PC-9 (cell line): ENCODE measurements around the gene HPCA. TPM values are rescaled to one million over a fixed set of nuclear protein-coding genes. Genes with fewer than 3 reads are reported as not detected.

ENCODE experiments used
- BruUV-seq: library from RNA; stranded (reverse); fragments of 400-500 nt; replicated peaks from 2 replicates; lab custom pipeline; 2021; lab: Mats Ljungman, UMichigan
- CTCF ChIA-PET: fragments of 300-600 bp; sonication (Branson Sonifier 250); formaldehyde crosslinking; loops from one replicate; lab custom pipeline; 2022; ENCODE audit warnings: antibody characterized with exemption; lab: Charles Lee
- POLR2A ChIA-PET: fragments of 300-600 bp; sonication (Branson Sonifier 250); formaldehyde crosslinking; loops from one replicate; lab custom pipeline; 2022; ENCODE audit warnings: antibody characterized with exemption; ENCODE audit not compliant: unreplicated experiment; lab: Charles Lee
- DNase-seq, 2 experiments: peaks; one replicate each; pipeline versions ENCODE4 v3.0.0 to v3.0.0-alpha.2; 2015 to 2022; ENCODE audit warnings: mixed read lengths in 1 of 2
- H2AFZ ChIP-seq: fragments of 200-600 bp; sonication (generic); 2 replicates; pipeline ENCODE4 v1.8.1; 2017; ENCODE audit warnings: antibody characterized with exemption
- H3F3A ChIP-seq: fragments of 200-600 bp; sonication (generic); 2 replicates; pipeline ENCODE4 v1.8.1; 2017; ENCODE audit warnings: antibody characterized with exemption, mild to moderate bottlenecking, low read depth; ENCODE audit not compliant: insufficient read depth
- H3K27ac ChIP-seq: fragments of 200-600 bp; sonication (generic); 2 replicates; pipeline ENCODE4 v1.6.1; 2016; ENCODE audit warnings: mixed run types
- H3K27me3 ChIP-seq: fragments of 200-600 bp; sonication (generic); 2 replicates; pipeline ENCODE4 v1.6.1; 2016; ENCODE audit warnings: low read depth, mixed run types; ENCODE audit not compliant: insufficient read depth
- H3K36me3 ChIP-seq: fragments of 200-600 bp; sonication (generic); 2 replicates; pipeline ENCODE4 v1.6.1; 2016; ENCODE audit warnings: low read depth, mixed run types
- H3K4me1 ChIP-seq: fragments of 200-600 bp; sonication (generic); replicated peaks from 2 replicates; pipeline ENCODE4 v1.6.1; 2016; ENCODE audit warnings: mixed run types; ENCODE audit not compliant: insufficient read depth
- H3K4me2 ChIP-seq: fragments of 200-600 bp; sonication (generic); 2 replicates; pipeline ENCODE4 v1.6.1; 2017; ENCODE audit warnings: mixed run types
- H3K4me3 ChIP-seq: fragments of 200-600 bp; sonication (generic); 2 replicates; pipeline ENCODE4 v1.6.1; 2016; ENCODE audit warnings: mixed run types
- H3K79me2 ChIP-seq: fragments of 200-600 bp; sonication (generic); 2 replicates; pipeline ENCODE4 v1.6.1; 2017; ENCODE audit warnings: low read depth, mixed run types
- H3K9me2 ChIP-seq: fragments of 200-600 bp; sonication (generic); 2 replicates; pipeline ENCODE4 v1.8.1; 2017; ENCODE audit warnings: mild to moderate bottlenecking; ENCODE audit not compliant: insufficient read depth
- H3K9me3 ChIP-seq: fragments of 200-600 bp; sonication (generic); 2 replicates; pipeline ENCODE4 v1.8.1; 2016; ENCODE audit warnings: low read depth; ENCODE audit not compliant: insufficient read depth
- H4K20me1 ChIP-seq: fragments of 200-600 bp; sonication (generic); 2 replicates; pipeline ENCODE4 v1.8.1; 2017; ENCODE audit not compliant: insufficient read depth
- EZH2 ChIP-seq: fragments of 200-600 bp; sonication (generic); IDR thresholded peaks from 2 replicates; pipeline ENCODE4 v1.8.0; 2017; ENCODE audit warnings: antibody characterized with exemption, low read depth
- intact Hi-C: fragments of 100-400 bp; cut with micrococcal nuclease; formaldehyde crosslinking; loops from one replicate; pipeline ENCODE4 v1.10.0; 2022; ENCODE audit not compliant: unreplicated experiment
- total RNA-seq: library from RNA; stranded (reverse); gene quantifications from 2 replicates; pipeline ENCODE4 v1.2.3, GENCODE V29; 2021
- TF ChIP-seq, protein P1 (sequence below): fragments of 200-600 bp; sonication (generic); conservative IDR thresholded peaks from 2 replicates; pipeline ENCODE4 v1.6.1; 2017; ENCODE audit warnings: mixed run types, antibody characterized with exemption, mild to moderate bottlenecking, moderate library complexity

Gene HPCA
- total RNA-seq, 1 experiment from 2014 or later = not detected

DNA sequence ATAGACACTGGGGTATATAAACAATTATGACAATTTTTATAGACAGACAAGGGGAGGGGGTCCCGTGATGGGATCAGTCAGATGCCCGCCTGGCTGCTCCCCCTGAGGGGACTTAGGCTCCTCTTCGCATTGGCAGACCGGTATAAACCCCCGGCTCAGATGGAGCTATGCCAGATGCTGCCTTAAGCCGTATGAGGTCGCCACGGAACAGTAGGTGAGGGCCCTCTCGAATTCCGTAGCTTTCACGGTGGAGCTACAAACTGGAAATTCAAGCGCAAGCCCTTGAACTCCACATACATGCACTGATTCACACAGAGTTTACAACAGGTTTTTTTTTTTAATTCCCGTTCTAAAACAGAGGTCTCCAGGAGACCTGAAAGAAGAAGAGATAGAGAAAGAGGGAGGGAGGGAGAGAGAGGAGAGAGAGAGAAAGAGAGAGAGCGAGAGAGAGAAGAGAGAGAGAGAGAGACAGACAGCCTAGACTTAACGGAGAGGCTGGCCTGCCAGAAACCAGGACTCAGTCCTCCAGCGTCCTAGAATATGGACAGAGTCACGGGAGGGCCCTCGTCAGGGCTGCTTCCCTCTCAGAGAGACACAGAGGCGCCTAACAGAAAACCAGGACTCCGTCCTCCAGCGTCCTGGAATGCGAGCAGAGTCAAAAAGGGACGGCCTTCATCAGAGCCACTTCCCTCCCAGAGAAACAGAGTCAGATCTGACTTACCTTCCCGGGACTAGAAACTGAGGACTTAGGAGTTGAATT, 39.3 kb downstream of the HPCA start:
- H3F3A ChIP-seq = no peaks in the 10 kb centered on the region; the same call in 1 of the 2 replicates
- H3K27ac ChIP-seq = no peak overlapping the region
- no TSS peak for BruUV-seq
- TF ChIP-seq, protein P1, sequence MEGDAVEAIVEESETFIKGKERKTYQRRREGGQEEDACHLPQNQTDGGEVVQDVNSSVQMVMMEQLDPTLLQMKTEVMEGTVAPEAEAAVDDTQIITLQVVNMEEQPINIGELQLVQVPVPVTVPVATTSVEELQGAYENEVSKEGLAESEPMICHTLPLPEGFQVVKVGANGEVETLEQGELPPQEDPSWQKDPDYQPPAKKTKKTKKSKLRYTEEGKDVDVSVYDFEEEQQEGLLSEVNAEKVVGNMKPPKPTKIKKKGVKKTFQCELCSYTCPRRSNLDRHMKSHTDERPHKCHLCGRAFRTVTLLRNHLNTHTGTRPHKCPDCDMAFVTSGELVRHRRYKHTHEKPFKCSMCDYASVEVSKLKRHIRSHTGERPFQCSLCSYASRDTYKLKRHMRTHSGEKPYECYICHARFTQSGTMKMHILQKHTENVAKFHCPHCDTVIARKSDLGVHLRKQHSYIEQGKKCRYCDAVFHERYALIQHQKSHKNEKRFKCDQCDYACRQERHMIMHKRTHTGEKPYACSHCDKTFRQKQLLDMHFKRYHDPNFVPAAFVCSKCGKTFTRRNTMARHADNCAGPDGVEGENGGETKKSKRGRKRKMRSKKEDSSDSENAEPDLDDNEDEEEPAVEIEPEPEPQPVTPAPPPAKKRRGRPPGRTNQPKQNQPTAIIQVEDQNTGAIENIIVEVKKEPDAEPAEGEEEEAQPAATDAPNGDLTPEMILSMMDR = no peak
- TF ChIP-seq EZH2 = no peak
- ChIA-PET CTCF (interaction anchor here (0.6 kb wide), 1 partner anchor 208 kb away, joined by 14 read pairs; no protein-coding TSS in a partner anchor), POLR2A (interaction anchor here (0.7 kb wide), 1 partner anchor 10 kb away, joined by 19 read pairs; no protein-coding TSS in a partner anchor)
- H3K4me3 ChIP-seq = no peak overlapping the region
- DNase-seq = no peak
- H3K27me3 ChIP-seq = no peaks in the 10 kb centered on the region
- H3K79me2 ChIP-seq = no peaks in the 10 kb centered on the region
- no peaks in the 10 kb centered on the region for H3K9me2 ChIP-seq
- H3K4me2 ChIP-seq = no peak overlapping the region
- no peak overlapping the region for H2AFZ ChIP-seq
- no peaks in the 10 kb centered on the region for H3K36me3 ChIP-seq
- H3K4me1 ChIP-seq = peaks cover 8% of the 10 kb centered on the region; the same call in 1 of the 2 replicates
- H3K9me3 ChIP-seq = no peaks in the 10 kb centered on the region
- H4K20me1 ChIP-seq = no peaks in the 10 kb centered on the region
- intact Hi-C loops = no loop called here

DNA sequence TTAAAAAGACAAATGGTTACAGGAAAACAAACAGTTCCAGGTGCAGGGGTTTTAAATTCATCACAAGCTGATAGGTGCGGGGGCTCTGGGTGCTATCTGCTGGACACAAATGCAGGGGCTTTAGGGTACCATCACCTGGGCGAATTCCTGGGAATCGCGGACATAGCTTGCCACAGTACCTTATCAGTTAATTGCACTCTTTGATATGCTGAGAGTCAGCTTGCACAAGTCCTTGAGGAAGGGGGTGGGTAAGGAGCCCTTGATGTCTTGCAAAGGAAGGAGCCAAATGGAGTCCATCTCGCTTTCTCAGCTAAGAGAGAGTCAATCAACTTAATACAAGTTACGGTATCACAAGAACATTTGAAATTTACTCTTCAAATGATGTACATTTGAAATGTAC, 40.3 kb downstream of the HPCA start:
- H3K9me3 ChIP-seq = no peaks in the 10 kb centered on the region
- H3K27ac ChIP-seq = no peak overlapping the region
- intact Hi-C loops = no loop called here
- no peak overlapping the region for H2AFZ ChIP-seq
- no peaks in the 10 kb centered on the region for H3K27me3 ChIP-seq
- no peak for DNase-seq
- no peaks in the 10 kb centered on the region for H4K20me1 ChIP-seq
- H3K4me1 ChIP-seq = peaks cover 8% of the 10 kb centered on the region; the same call in 1 of the 2 replicates
- ChIA-PET POLR2A (interaction anchor here (0.7 kb wide), 1 partner anchor 9 kb away, joined by 19 read pairs; no protein-coding TSS in a partner anchor), CTCF (interaction anchor here (0.6 kb wide), 1 partner anchor 209 kb away, joined by 14 read pairs; no protein-coding TSS in a partner anchor)
- no peak overlapping the region for H3K4me2 ChIP-seq
- H3F3A ChIP-seq = no peaks in the 10 kb centered on the region; the same call in 1 of the 2 replicates
- H3K79me2 ChIP-seq = no peaks in the 10 kb centered on the region
- H3K36me3 ChIP-seq = no peaks in the 10 kb centered on the region
- H3K9me2 ChIP-seq = no peaks in the 10 kb centered on the region
- TF ChIP-seq, protein P1 = no peak
- no peak overlapping the region for H3K4me3 ChIP-seq
- no TSS peak for BruUV-seq

DNA sequence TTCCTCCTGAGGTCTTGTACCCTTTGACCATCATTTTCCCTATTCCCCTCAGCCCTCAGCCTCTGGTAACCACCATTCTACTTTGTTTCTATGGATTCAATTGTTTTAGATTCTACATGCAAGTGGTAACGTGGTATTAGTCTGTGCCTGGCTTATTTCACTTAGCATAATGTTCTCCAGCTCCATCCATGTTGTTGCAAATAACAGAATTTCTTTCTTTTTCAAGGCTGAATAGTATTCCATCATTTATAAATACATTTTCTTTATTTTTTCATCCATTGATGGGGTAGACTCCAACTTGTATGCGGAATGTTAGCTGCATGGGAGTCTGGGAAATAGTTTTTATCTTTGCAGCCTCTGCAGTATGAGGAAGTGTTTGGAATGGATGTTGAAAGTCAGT, 41.1 kb downstream of the HPCA start:
- intact Hi-C loops = no loop called here
- H3K4me1 ChIP-seq = peaks cover 8% of the 10 kb centered on the region; the same call in 1 of the 2 replicates
- no peak for DNase-seq
- H3K27me3 ChIP-seq = no peaks in the 10 kb centered on the region
- no peaks in the 10 kb centered on the region for H3K9me3 ChIP-seq
- CTCF ChIA-PET = no interaction called here
- no peak overlapping the region for H2AFZ ChIP-seq
- H3F3A ChIP-seq = no peaks in the 10 kb centered on the region; the same call in 1 of the 2 replicates
- H3K9me2 ChIP-seq = no peaks in the 10 kb centered on the region
- H3K79me2 ChIP-seq = no peaks in the 10 kb centered on the region
- POLR2A ChIA-PET = no interaction called here
- H3K4me2 ChIP-seq = no peak overlapping the region
- TF ChIP-seq, protein P1 = no peak
- TF ChIP-seq EZH2 = no peak
- H4K20me1 ChIP-seq = no peaks in the 10 kb centered on the region
- BruUV-seq = no TSS peak
- no peaks in the 10 kb centered on the region for H3K36me3 ChIP-seq
- no peak overlapping the region for H3K4me3 ChIP-seq
- no peak overlapping the region for H3K27ac ChIP-seq
